ENCODE data around the gene ELP5. TPM values are rescaled to one million over a fixed set of nuclear protein-coding genes. Genes with fewer than 3 reads are reported as not detected.

Gene ELP5
- total and polyA plus RNA-seq, 2 experiments from 2014 or later = 38.3 to 41.4 TPM

DNA sequence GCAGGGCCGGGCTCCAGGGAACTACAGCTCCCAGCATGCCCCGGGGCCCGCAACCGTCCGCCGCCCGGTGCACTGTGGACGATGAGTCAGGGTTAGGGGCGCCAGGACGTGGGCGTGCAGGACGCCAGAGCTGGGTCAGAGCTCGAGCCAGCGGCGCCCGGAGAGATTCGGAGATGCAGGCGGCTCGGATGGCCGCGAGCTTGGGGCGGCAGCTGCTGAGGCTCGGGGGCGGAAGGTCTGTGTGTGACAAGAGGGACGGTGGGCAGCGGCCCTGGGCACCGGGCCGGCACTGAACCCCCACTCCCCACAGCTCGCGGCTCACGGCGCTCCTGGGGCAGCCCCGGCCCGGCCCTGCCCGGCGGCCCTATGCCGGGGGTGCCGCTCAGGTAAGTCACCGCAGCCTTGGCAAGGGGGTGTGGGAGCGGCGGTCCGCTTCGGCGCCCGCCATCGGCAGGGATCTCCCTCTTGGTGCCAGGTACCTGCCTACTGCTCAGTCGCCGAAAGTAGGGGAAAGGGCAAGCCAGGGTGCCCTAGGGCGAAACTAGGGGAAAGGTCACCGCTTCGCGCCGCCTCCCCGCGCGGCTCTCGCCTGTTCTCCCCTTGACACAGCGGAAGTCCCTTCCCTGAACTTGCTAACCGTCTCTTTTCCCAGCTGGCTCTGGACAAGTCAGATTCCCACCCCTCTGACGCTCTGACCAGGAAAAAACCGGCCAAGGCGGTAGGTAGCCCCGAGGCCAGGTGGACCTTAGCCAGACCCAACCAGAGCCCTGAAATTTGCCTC, 32.0 kb upstream of the ELP5 start, which contains the start of the genes ACADVL and DLG4 (continued):
- TF ChIP-seq, protein P1, sequence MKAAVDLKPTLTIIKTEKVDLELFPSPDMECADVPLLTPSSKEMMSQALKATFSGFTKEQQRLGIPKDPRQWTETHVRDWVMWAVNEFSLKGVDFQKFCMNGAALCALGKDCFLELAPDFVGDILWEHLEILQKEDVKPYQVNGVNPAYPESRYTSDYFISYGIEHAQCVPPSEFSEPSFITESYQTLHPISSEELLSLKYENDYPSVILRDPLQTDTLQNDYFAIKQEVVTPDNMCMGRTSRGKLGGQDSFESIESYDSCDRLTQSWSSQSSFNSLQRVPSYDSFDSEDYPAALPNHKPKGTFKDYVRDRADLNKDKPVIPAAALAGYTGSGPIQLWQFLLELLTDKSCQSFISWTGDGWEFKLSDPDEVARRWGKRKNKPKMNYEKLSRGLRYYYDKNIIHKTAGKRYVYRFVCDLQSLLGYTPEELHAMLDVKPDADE (IDR thresholded peaks at IDR 0.05) = peak; percentile 89
- TF ChIP-seq ZNF331 (CRISPR knock-in tag; IDR thresholded peaks at IDR 0.05; ENCODE audit: low read depth) (no peak), CREB1 (CRISPR knock-in tag; IDR thresholded peaks at IDR 0.05; ENCODE audit: low read depth) (peak; percentile 48; the same call in 1 of the 2 replicates), NANOG (IDR thresholded peaks at IDR 0.05; ENCODE audit: borderline replicate concordance) (no peak), ZNF114 (CRISPR knock-in tag; IDR thresholded peaks at IDR 0.05) (no peak), EZH2phosphoT487 (IDR thresholded peaks at IDR 0.05; ENCODE audit: unreplicated experiment) (no peak), EZH2 (IDR thresholded peaks at IDR 0.05; ENCODE audit: low read depth, unreplicated experiment) (no peak)
- TF ChIP-seq, protein P2, sequence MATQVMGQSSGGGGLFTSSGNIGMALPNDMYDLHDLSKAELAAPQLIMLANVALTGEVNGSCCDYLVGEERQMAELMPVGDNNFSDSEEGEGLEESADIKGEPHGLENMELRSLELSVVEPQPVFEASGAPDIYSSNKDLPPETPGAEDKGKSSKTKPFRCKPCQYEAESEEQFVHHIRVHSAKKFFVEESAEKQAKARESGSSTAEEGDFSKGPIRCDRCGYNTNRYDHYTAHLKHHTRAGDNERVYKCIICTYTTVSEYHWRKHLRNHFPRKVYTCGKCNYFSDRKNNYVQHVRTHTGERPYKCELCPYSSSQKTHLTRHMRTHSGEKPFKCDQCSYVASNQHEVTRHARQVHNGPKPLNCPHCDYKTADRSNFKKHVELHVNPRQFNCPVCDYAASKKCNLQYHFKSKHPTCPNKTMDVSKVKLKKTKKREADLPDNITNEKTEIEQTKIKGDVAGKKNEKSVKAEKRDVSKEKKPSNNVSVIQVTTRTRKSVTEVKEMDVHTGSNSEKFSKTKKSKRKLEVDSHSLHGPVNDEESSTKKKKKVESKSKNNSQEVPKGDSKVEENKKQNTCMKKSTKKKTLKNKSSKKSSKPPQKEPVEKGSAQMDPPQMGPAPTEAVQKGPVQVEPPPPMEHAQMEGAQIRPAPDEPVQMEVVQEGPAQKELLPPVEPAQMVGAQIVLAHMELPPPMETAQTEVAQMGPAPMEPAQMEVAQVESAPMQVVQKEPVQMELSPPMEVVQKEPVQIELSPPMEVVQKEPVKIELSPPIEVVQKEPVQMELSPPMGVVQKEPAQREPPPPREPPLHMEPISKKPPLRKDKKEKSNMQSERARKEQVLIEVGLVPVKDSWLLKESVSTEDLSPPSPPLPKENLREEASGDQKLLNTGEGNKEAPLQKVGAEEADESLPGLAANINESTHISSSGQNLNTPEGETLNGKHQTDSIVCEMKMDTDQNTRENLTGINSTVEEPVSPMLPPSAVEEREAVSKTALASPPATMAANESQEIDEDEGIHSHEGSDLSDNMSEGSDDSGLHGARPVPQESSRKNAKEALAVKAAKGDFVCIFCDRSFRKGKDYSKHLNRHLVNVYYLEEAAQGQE (IDR thresholded peaks at IDR 0.05; ENCODE audit: unreplicated experiment) = no peak
- TF ChIP-seq, protein P3, sequence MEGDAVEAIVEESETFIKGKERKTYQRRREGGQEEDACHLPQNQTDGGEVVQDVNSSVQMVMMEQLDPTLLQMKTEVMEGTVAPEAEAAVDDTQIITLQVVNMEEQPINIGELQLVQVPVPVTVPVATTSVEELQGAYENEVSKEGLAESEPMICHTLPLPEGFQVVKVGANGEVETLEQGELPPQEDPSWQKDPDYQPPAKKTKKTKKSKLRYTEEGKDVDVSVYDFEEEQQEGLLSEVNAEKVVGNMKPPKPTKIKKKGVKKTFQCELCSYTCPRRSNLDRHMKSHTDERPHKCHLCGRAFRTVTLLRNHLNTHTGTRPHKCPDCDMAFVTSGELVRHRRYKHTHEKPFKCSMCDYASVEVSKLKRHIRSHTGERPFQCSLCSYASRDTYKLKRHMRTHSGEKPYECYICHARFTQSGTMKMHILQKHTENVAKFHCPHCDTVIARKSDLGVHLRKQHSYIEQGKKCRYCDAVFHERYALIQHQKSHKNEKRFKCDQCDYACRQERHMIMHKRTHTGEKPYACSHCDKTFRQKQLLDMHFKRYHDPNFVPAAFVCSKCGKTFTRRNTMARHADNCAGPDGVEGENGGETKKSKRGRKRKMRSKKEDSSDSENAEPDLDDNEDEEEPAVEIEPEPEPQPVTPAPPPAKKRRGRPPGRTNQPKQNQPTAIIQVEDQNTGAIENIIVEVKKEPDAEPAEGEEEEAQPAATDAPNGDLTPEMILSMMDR (conservative IDR thresholded peaks at IDR 0.05; ENCODE audit: low read depth in 2 of 2) = no peak

DNA sequence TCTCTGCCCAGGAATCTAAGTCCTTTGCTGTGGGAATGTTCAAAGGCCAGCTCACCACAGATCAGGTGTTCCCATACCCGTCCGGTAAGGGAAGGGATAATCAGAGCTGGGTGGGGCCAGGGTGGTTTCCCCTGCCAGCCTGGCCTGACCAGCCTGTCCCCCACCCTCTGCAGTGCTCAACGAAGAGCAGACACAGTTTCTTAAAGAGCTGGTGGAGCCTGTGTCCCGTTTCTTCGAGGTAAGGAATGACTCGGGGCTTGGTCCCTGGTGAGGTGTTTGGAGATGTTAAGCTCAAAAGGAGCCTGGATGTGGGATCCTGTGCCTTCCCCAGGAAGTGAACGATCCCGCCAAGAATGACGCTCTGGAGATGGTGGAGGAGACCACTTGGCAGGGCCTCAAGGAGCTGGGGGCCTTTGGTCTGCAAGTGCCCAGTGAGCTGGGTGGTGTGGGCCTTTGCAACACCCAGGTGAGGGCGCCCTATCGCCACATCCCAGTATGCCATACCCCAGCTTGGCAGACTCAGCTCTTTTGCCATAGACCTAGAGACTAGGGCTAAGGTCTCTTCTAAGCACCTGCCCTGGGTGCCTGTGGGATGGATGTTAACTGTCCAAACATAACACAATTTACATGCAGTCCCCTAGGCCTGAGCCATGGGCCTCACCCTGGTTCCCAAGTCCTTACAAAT, 31.3 kb upstream of the ELP5 start:
- H3K27ac ChIP-seq (ENCODE audit: low read depth) = no peak overlapping the region
- Mint-ChIP-seq H3K4me1 (peaks cover 44% of the 10 kb centered on the region), H3K9me3 (no peaks in the 10 kb centered on the region; the same call in 1 of the 3 replicates), H3K27me3 (ENCODE audit: insufficient read depth, low read depth, poor library complexity) (peaks cover 48% of the 10 kb centered on the region), H3K27ac (peak overlapping the region; percentile 89), H3K4me3 (peak overlapping the region; percentile 91), H3K36me3 (ENCODE audit: low read depth) (peaks cover 51% of the 10 kb centered on the region)
- peaks cover 11% of the 10 kb centered on the region; the same call in 1 of the 2 replicates for H3K36me3 ChIP-seq (ENCODE audit: insufficient read depth)
- H3K4me1 ChIP-seq (ENCODE audit: insufficient read depth) = peaks cover 39% of the 10 kb centered on the region
- no peaks in the 10 kb centered on the region for H3K9me2 ChIP-seq (ENCODE audit: insufficient read depth)
- ATAC-seq (peak; percentile 53), DNase-seq (ENCODE audit: low spot score) (peak; percentile 75)
- peak overlapping the region; percentile 92 for H3K4me2 ChIP-seq
- H2AFZ ChIP-seq = no peak overlapping the region
- H3F3A ChIP-seq (replicated peaks; ENCODE audit: low read depth) = peaks cover 19% of the 10 kb centered on the region
- no peaks in the 10 kb centered on the region for H3K27me3 ChIP-seq (ENCODE audit: insufficient read depth)
- peak overlapping the region; percentile 83 for H3K4me3 ChIP-seq
- peaks cover 27% of the 10 kb centered on the region for H4K20me1 ChIP-seq (replicated peaks; ENCODE audit: insufficient read depth)
- peaks cover 12% of the 10 kb centered on the region for H3K79me2 ChIP-seq (replicated peaks; ENCODE audit: insufficient read depth)
- TF ChIP-seq, protein P1 (IDR thresholded peaks at IDR 0.05) = no peak
- no peak for TF ChIP-seq JUNB (IDR thresholded peaks at IDR 0.05; ENCODE audit: unreplicated experiment)
- TF ChIP-seq, protein P3 (conservative IDR thresholded peaks at IDR 0.05; ENCODE audit: low read depth in 2 of 2) = peak; percentile 54 to 73
- no peak for TF ChIP-seq ZNF331 (CRISPR knock-in tag; IDR thresholded peaks at IDR 0.05; ENCODE audit: low read depth)
- TF ChIP-seq, protein P2 (IDR thresholded peaks at IDR 0.05; ENCODE audit: unreplicated experiment) = no peak
- TF ChIP-seq ZNF114 (CRISPR knock-in tag; IDR thresholded peaks at IDR 0.05) = no peak

Measured in GM23338 (cell line).